ENCODE measurements around the gene ANGPTL8. TPM values are rescaled to one million over a fixed set of nuclear protein-coding genes. Genes with fewer than 3 reads are reported as not detected.

Gene ANGPTL8
- polyA plus RNA-seq, 2 of the 4 experiments (the other 2 are of a cell fraction): 0.12 TPM; not detected in 1

DNA sequence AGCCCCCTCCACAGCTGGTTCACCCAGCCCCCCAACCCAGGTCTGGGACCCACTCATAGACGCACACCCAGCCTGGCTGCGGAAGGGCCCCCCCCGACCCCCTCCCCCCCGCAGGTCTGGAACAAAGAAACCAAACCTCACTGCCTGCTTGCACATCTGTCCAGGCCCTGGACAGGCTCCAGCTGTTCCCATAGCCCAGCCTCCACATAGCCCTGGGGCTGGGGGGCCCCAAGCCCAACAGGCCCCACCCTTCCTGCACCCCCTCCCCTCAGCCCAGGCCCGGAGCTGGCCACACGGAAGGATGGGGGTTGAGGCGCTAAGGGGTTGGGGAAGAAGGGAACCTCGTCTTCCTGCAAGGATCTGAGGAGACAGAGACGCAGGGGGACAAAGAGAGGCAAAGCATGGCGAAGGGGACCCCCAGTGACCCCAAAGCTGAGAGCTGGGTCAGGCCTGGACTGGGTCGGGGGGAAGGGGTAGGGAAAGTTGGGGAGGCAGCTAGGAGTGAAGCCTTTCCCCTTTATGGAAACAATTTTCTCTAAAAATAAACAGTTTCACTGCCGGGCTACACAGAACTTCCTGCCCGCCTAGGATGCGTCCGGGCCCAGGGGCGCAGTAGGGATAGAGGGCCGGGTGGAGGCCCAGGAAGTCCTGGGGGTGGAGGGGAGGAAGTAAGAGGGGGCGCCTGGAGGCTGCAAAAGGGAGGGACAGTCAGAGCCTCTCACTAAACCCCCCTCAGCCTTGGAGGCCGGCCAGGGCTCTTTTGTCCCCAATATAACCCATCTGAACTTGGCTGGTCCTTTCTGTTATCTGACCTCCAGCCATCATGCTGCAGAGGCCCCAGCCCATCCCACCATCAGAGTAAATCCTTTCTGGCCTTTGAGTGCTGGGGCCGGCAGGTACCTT, 44.5 kb upstream of the ANGPTL8 start:
- peaks cover 46% of the 10 kb centered on the region for H3K4me1 ChIP-seq
- H3K27ac ChIP-seq: peak overlapping the region; percentile 30 to 67; a peak in 4 of 6 replicates
- ChIA-PET CTCF (interaction anchor here (1.4 kb wide), 1 partner anchor 9 kb away, joined by 3 read pairs; no protein-coding TSS in a partner anchor), POLR2A (no interaction called here)
- H3K9me3 ChIP-seq: no peaks in the 10 kb centered on the region
- 80% methylated on average over 12 of the region's 20 CpGs for WGBS (ENCODE audit: missing lambda C conversion rate)
- peak overlapping the region; percentile 78 for H3K4me2 ChIP-seq
- no peak for ATAC-seq
- H3K4me3 ChIP-seq: no peak overlapping the region
- TF ChIP-seq EHF (CRISPR knock-in tag; IDR thresholded peaks at IDR 0.05): no peak
- TF ChIP-seq ZFP36 (IDR thresholded peaks at IDR 0.05; ENCODE audit: borderline replicate concordance, partially characterized antibody): no peak
- TF ChIP-seq, protein P1, sequence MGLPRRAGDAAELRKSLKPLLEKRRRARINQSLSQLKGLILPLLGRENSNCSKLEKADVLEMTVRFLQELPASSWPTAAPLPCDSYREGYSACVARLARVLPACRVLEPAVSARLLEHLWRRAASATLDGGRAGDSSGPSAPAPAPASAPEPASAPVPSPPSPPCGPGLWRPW (IDR thresholded peaks at IDR 0.05): no peak
- TF ChIP-seq, protein P2, sequence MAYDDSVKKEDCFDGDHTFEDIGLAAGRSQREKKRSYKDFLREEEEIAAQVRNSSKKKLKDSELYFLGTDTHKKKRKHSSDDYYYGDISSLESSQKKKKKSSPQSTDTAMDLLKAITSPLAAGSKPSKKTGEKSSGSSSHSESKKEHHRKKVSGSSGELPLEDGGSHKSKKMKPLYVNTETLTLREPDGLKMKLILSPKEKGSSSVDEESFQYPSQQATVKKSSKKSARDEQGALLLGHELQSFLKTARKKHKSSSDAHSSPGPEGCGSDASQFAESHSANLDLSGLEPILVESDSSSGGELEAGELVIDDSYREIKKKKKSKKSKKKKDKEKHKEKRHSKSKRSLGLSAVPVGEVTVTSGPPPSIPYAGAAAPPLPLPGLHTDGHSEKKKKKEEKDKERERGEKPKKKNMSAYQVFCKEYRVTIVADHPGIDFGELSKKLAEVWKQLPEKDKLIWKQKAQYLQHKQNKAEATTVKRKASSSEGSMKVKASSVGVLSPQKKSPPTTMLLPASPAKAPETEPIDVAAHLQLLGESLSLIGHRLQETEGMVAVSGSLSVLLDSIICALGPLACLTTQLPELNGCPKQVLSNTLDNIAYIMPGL (CRISPR knock-in tag; IDR thresholded peaks at IDR 0.05; ENCODE audit: borderline replicate concordance): no peak
- no peak for TF ChIP-seq RARB (CRISPR knock-in tag; IDR thresholded peaks at IDR 0.05)
- TF ChIP-seq KDM5A (IDR thresholded peaks at IDR 0.05): no peak
- TF ChIP-seq RCOR1 (IDR thresholded peaks at IDR 0.05; ENCODE audit: low read depth, low read length): no peak
- TF ChIP-seq HDAC2 (IDR thresholded peaks at IDR 0.05): no peak
- TF ChIP-seq CBX2 (IDR thresholded peaks at IDR 0.05; ENCODE audit: borderline replicate concordance, low read depth): no peak
- no peak for FAIRE-seq
- no peak for DNase-seq (ENCODE audit: low read depth in 1 of 2, low spot score in 1 of 2)

DNA sequence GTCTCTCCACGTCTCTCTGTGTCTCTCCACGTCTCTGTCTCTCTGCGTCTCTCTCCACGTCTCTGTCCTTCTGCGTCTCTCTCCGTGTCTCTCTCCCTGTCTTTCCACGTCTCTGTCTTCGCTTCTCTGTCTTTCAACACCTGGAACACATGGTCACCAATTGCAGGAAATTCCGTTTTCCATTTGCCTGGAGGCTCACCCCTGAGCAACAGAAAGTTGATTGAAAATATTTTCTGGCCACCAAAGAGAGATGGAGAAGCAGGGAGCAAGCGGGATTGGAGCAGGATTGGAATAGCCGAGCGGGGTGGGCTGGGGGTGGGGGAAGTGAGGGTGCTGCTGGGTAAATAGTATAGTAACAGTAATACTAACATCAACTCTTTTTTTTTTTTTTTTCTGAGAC, 43.7 kb upstream of the ANGPTL8 start:
- Histone ChIP-seq H3K4me3 (no peak overlapping the region), H3K9me3 (no peaks in the 10 kb centered on the region), H3K4me2 (peak overlapping the region; percentile 78), H3K27ac (peak overlapping the region; percentile 27 to 67; a peak in 2 of 6 replicates), H3K4me1 (peaks cover 39% of the 10 kb centered on the region)
- ATAC-seq (no peak), DNase-seq (ENCODE audit: low read depth in 1 of 2, low spot score in 1 of 2) (no peak), FAIRE-seq (no peak)
- ChIA-PET POLR2A (no interaction called here), CTCF (no interaction called here)
- TF ChIP-seq SMC3 (IDR thresholded peaks at IDR 0.05) (no peak), CHD4 (IDR thresholded peaks at IDR 0.05; ENCODE audit: borderline replicate concordance) (no peak), HOXB13 (CRISPR knock-in tag; IDR thresholded peaks at IDR 0.05; ENCODE audit: low read depth) (no peak)
- TF ChIP-seq, protein P3, sequence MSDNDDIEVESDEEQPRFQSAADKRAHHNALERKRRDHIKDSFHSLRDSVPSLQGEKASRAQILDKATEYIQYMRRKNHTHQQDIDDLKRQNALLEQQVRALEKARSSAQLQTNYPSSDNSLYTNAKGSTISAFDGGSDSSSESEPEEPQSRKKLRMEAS (IDR thresholded peaks at IDR 0.05): no peak
- 87% methylated on average over 10 of the region's 12 CpGs for WGBS (ENCODE audit: missing lambda C conversion rate)

DNA sequence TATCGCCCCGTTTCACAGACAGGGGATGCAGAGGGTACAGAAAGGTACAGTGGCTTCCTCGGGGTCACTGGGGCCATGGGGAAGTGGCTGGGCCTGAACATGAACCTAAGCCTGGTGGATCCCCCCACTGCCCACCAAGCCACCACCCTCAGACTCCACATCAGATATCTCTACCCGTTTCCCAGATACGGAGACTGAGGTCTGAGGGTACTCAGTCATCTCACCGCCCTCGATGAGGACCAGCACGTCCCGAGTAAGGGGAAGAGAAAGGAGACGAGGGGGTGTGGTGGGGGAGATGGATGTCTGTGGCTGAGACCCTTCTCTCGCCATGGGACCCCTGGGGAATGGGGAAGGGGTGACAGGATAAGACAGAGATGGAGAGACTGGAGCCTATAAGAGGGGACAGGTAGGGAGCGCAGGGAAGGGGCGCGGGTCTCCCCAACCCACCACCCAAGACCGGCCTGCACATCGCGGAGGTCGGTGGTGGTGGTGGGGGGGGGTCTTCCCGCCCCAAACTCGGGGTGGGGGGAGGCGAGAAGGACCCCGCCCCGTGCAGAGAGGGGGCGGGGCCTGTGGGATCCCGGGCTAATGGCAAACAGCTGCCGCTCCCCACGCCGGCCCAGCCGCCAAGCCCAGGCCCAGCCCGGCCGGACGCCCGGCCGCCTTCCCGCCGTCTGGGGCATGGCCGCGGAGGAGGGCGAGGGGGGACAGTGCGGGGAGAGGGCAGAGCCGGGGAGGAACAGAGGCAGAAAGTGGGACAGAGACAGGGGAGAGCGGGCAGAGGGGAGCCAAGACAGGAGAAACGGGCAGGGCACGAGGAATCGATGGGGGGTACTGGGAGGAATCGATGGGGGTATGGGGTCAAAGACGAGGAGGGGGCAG, 42.8 kb upstream of the ANGPTL8 start:
- Histone ChIP-seq H3K9me3 (no peaks in the 10 kb centered on the region), H3K4me2 (peak overlapping the region; percentile 78), H3K4me3 (peak overlapping the region; percentile 66), H3K4me1 (peaks cover 34% of the 10 kb centered on the region), H3K27ac (peak overlapping the region; percentile 92 to 98)
- CTCF ChIA-PET: interaction anchor here (6.4 kb wide), 1 partner anchor 59 kb away, joined by 40 read pairs; no protein-coding TSS in a partner anchor
- WGBS (ENCODE audit: missing lambda C conversion rate): 40% methylated on average over 16 of the region's 47 CpGs
- no peak for FAIRE-seq
- DNase-seq (ENCODE audit: low read depth in 1 of 2, low spot score in 1 of 2): peak in 1 of 2 experiments; percentile 29
- ATAC-seq: peak; percentile 50 to 69; a peak in 5 of 6 replicates
- TF ChIP-seq, protein P4, sequence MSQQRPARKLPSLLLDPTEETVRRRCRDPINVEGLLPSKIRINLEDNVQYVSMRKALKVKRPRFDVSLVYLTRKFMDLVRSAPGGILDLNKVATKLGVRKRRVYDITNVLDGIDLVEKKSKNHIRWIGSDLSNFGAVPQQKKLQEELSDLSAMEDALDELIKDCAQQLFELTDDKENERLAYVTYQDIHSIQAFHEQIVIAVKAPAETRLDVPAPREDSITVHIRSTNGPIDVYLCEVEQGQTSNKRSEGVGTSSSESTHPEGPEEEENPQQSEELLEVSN (IDR thresholded peaks at IDR 0.05; ENCODE audit: borderline replicate concordance, low read depth): no peak
- TF ChIP-seq KDM1A (IDR thresholded peaks at IDR 0.05; ENCODE audit: low read depth): peak; percentile 76; the same call in 1 of the 2 replicates
- POLR2A ChIA-PET: no interaction called here

Measured in A549 (cell line).